ENCODE results near the gene HBA2.
"Not testable (repeated sequence)": the region's sequence is repeated elsewhere in the genome, so short reads cannot be mapped to it uniquely, and the experiment has no call there.

The HBA2 gene

GRCh38 chr16:204046-204445 is 31.4 kb downstream of the HBA2 start:
- not testable (repeated sequence) for DNase-seq

GRCh38 chr16:209359-209758 is 36.7 kb downstream of the HBA2 start:
- DNase-seq: not testable (repeated sequence)

GRCh38 chr16:211631-212180 is 39.0 kb downstream of the HBA2 start:
- DNase-seq: not testable (repeated sequence)

GRCh38 chr16:212999-213398 is 40.3 kb downstream of the HBA2 start:
- DNase-seq: no peak

- DNase-seq: no peak
Measured at GRCh38 chr16:220021-220420, 47.3 kb downstream of the HBA2 start.

Measured in activated T-cell treated with anti-CD3 and anti-CD28 coated beads, Interleukin-2, amount 50 U/mL, for 1 hour (primary cell).